Endothelial cell of umbilical vein (primary cell): Measurements from ENCODE around the gene FAS. TPM values are rescaled to one million over a fixed set of nuclear protein-coding genes. Genes with fewer than 3 reads are reported as not detected.

Source experiments
- BruUV-seq: library from RNA; stranded (reverse); fragments of 400-500 nt; replicated peaks from 2 replicates; lab custom pipeline; 2021; lab: Mats Ljungman, UMichigan
- CTCF ChIA-PET: fragments of 300-600, 350-600 bp; sonication (Branson Sonifier 250); formaldehyde crosslinking; loops from one replicate; lab custom pipeline; 2021; ENCODE audit warnings: antibody characterized with exemption, inconsistent platforms; lab: Charles Lee
- POLR2A ChIA-PET: fragments of 300-600, 350-600 bp; sonication (Branson Sonifier 250); formaldehyde crosslinking; loops from one replicate; lab custom pipeline; 2021; ENCODE audit warnings: antibody characterized with exemption, inconsistent platforms; lab: Charles Lee
- DNase-seq: peaks from one replicate; pipeline ENCODE4 v3.0.0-alpha.2; 2011; ENCODE audit warnings: low read depth, low spot score
- FAIRE-seq: peaks from 2 replicates; lab custom pipeline; 2011; peaks lifted over from hg19 to GRCh38; lab: Jason Lieb, UNC
- H2AFZ ChIP-seq: 2 replicates; pipeline ENCODE4 v1.6.0; 2012; ENCODE audit warnings: low read depth, low read length, control low read depth, inconsistent platforms
- H3K27ac ChIP-seq: 2 replicates; pipeline ENCODE4 v1.5.1; 2011; ENCODE audit warnings: low read depth, mild to moderate bottlenecking, control low read depth, low read length, moderate library complexity; ENCODE audit not compliant: insufficient read depth
- H3K27me3 ChIP-seq, 2 experiments: 2 replicates each; pipeline versions ENCODE4 v1.6.0 to v1.6.1; 2011; ENCODE audit warnings: low read length in 2 of 2, mixed read lengths in 1 of 2; ENCODE audit not compliant: control insufficient read depth in 2 of 2, insufficient read depth in 2 of 2
- H3K36me3 ChIP-seq, 2 experiments: 2 replicates in 1 of 2; 3 replicates in 1 of 2; pipeline ENCODE4 v1.5.1; 2011; ENCODE audit warnings: low read length in 2 of 2, mild to moderate bottlenecking in 1 of 2, moderate library complexity in 1 of 2; ENCODE audit not compliant: control insufficient read depth in 2 of 2, insufficient read depth in 2 of 2; ENCODE audit errors: extremely low read depth in 1 of 2
- H3K4me1 ChIP-seq: 3 replicates; pipeline ENCODE4 v1.5.1; 2011; ENCODE audit warnings: mild to moderate bottlenecking, low read length; ENCODE audit not compliant: control insufficient read depth, insufficient read depth; ENCODE audit errors: extremely low read depth
- H3K4me2 ChIP-seq: 2 replicates; pipeline ENCODE4 v1.6.1; 2011; ENCODE audit warnings: low read length, control low read depth, mixed read lengths; ENCODE audit not compliant: insufficient read depth
- H3K4me3 ChIP-seq, 3 experiments: fragments of 200-600 bp in 1 of 3; sonication (generic), shearing (Covaris generic) in 1 of 3; replicated peaks in 1 of 3; 2 replicates each; pipeline ENCODE4 v1.5.1; 2011 to 2016; ENCODE audit warnings: control low read depth in 3 of 3, low read length in 3 of 3, mild to moderate bottlenecking in 2 of 3, inconsistent platforms in 1 of 3, low read depth in 1 of 3, moderate library complexity in 1 of 3; ENCODE audit not compliant: insufficient read depth in 1 of 3
- H3K79me2 ChIP-seq: 2 replicates; pipeline ENCODE4 v1.6.0; 2012; ENCODE audit warnings: low read length, inconsistent platforms; ENCODE audit not compliant: control insufficient read depth, insufficient read depth
- H3K9ac ChIP-seq: replicated peaks from 2 replicates; pipeline ENCODE3; 2011; ENCODE audit warnings: low read length, control low read depth; ENCODE audit not compliant: insufficient read depth; ENCODE audit errors: extremely low read depth
- H3K9me1 ChIP-seq: replicated peaks from 3 replicates; pipeline ENCODE4 v1.6.0; 2011; ENCODE audit warnings: mild to moderate bottlenecking, low read length; ENCODE audit not compliant: control insufficient read depth, insufficient read depth; ENCODE audit errors: extremely low read depth
- H3K9me3 ChIP-seq: replicated peaks from 2 replicates; pipeline ENCODE4 v1.5.1; 2012; ENCODE audit warnings: low read length, inconsistent platforms; ENCODE audit not compliant: control insufficient read depth, insufficient read depth
- H4K20me1 ChIP-seq: replicated peaks from 2 replicates; pipeline ENCODE3; 2011; ENCODE audit warnings: mild to moderate bottlenecking, low read length; ENCODE audit not compliant: control insufficient read depth, insufficient read depth; ENCODE audit errors: extremely low read depth
- EZH2 ChIP-seq: IDR thresholded peaks from 2 replicates; pipeline ENCODE4 v1.6.1; 2012; ENCODE audit warnings: borderline replicate concordance, low read depth, mild to moderate bottlenecking, moderate library complexity, low read length, inconsistent platforms; ENCODE audit not compliant: severe bottlenecking
- GATA2 ChIP-seq: IDR thresholded peaks from 2 replicates; pipeline ENCODE4 v1.7.0; 2011; ENCODE audit warnings: low read depth, mild to moderate bottlenecking, moderate library complexity, mixed read lengths, low read length; ENCODE audit not compliant: insufficient read length, insufficient read depth
- JUN ChIP-seq: IDR thresholded peaks from 2 replicates; pipeline ENCODE4 v1.6.1; 2011; ENCODE audit warnings: borderline replicate concordance, low read depth; ENCODE audit not compliant: insufficient read length, insufficient read depth
- MAX ChIP-seq: IDR thresholded peaks from 2 replicates; pipeline ENCODE4 v1.6.1; 2011; ENCODE audit not compliant: insufficient read depth, insufficient read length
- MYC ChIP-seq: IDR thresholded peaks from one replicate; pipeline ENCODE4 v1.6.1; 2011; ENCODE audit warnings: mild to moderate bottlenecking, low read depth, low read length
- POLR2A ChIP-seq: IDR thresholded peaks from 2 replicates; pipeline ENCODE4 v1.6.1; 2012; ENCODE audit warnings: low read depth, mild to moderate bottlenecking, control low read depth, low read length
- dilution Hi-C: fragments of 300-500 bp; cut with MboI; formaldehyde crosslinking; loops from one replicate; pipeline ENCODE4 v1.15.0; 2019; ENCODE audit warnings: low sequenced_read_pairs; ENCODE audit not compliant: extremely low pct_ligation_motif_present
- intact Hi-C: fragments of 100-400 bp; cut with micrococcal nuclease; formaldehyde crosslinking; loops from one replicate; pipeline ENCODE4 v1.10.0; 2022
- polyA plus RNA-seq, 4 experiments: library from polyadenylated mRNA; depleted of rRNA in 3 of 4; stranded (reverse) in 3 of 4; unstranded in 1 of 4; fragments of >200 nt; gene quantifications; 2 replicates each; pipeline versions ENCODE4 v1.2.1 to v1.2.3, GENCODE V29; 2011 to 2012; ENCODE audit warnings: missing spikeins in 1 of 4
- total RNA-seq: library from RNA; stranded (reverse); gene quantifications from 2 replicates; pipeline ENCODE4 v1.2.3, GENCODE V29; 2021
- TF ChIP-seq, protein P1 (sequence below), 2 donors: IDR thresholded peaks; 1 replicate in 1 of 2; 2 replicates in 1 of 2; pipeline ENCODE4 v1.5.1; 2011; ENCODE audit warnings: low read length in 2 of 2, mild to moderate bottlenecking in 2 of 2, moderate library complexity in 2 of 2, control low read depth in 1 of 2, inconsistent platforms in 1 of 2, low read depth in 1 of 2; ENCODE audit not compliant: insufficient read depth in 1 of 2; ENCODE audit errors: extremely low read depth in 1 of 2

Gene FAS
- total and polyA plus RNA-seq, 2 donors (not counting 3 experiments of a cell fraction or from before 2014, with no cell fraction given) = 2.0 to 6.1 TPM

DNA sequence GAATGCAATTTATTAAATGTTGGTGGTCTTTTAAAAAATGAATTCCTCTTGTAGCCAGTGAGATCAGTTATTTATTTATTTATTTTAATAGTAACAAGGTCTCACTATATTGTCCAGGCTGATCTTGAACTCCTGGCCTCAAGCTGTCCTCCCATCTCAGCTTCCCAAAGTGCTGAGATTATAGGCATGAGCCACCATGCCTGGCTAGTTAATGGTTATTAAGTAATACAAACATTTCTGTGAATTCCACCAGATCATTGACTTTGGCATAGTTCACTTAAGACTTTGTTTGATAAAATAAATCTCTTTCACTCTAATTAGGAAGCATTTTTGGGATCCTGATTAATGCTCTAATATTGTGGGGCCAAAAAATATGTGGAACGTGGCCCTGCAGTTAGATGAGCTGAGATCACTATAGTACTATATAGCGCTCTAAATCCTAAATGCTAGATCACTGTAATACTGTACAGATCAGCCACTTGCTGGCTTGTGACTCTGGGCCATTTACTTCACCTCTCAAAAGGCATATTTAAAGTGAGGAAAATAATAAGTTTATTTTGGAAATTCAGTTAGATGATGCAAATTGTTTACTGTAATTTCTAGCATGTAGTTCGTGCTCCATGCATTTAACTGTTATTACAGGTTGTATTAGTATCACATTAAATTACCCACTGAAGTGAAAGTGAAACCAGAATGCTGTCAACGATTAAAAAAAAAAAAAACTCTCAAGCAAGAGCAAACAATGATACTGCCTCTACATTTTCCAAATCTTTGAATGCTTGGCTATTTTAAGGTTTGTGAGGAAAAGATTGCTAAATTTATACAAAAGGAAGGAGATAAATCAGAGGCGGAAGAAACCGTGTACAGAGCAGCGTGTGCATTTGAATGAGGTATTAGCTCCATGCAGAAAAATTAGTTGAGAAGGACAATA is 15.9 kb upstream of the FAS start:
- Histone ChIP-seq H2AFZ (peak overlapping the region; percentile 95), H3K27me3 (peaks cover 0 to 4% of the 10 kb centered on the region in 2 experiments), H3K79me2 (no peaks in the 10 kb centered on the region), H3K4me3 (peak overlapping the region; percentile 30 to 96 (median 95)), H3K9me3 (no peaks in the 10 kb centered on the region), H3K9me1 (no peaks in the 10 kb centered on the region), H4K20me1 (no peaks in the 10 kb centered on the region), H3K36me3 (no peaks in the 10 kb centered on the region), H3K27ac (peak overlapping the region; percentile 41), H3K4me1 (peaks cover 8% of the 10 kb centered on the region), H3K4me2 (peak overlapping the region; percentile 98), H3K9ac (peak overlapping the region; percentile 61)
- FAIRE-seq (no peak), DNase-seq (peak; percentile 67)
- intact Hi-C loops = no loop called here
- CTCF ChIA-PET = interaction anchor here (0.7 to 2.8 kb wide), 3 partner anchors 12 to 243 kb away, joined by 3 to 18 read pairs (median 3); no protein-coding TSS in a partner anchor
- TF ChIP-seq MAX (no peak), JUN (no peak), MYC (no peak), EZH2 (no peak), POLR2A (no peak)
- no TSS peak for BruUV-seq
- dilution Hi-C loops = loop anchor here (25.0 kb wide), 1 partner anchor 238 kb away; the partner anchor contains the start of gene CH25H
- POLR2A ChIA-PET = no interaction called here

DNA sequence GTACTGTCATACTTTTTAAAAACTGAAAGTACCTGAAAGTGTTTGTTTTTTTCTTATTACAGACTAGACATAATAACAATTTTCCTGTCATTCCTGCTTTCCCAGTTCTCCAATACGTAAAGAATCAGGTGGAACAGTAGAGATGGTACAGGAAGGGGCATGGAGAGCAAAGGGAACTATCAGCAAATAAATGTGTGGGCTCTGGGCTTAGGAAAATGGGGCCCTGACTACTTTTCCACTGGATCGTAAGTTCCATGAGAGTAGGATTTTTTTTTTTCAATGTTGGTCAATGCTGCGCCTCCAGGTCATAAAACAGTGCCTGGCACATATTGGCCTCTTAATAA is 15.2 kb upstream of the FAS start:
- H2AFZ ChIP-seq = peak overlapping the region; percentile 95
- FAIRE-seq = no peak
- H3K27me3 ChIP-seq = peaks cover 0 to 1% of the 10 kb centered on the region in 2 experiments
- H3K9me3 ChIP-seq = no peaks in the 10 kb centered on the region
- H3K9ac ChIP-seq = peak overlapping the region; percentile 61
- DNase-seq = no peak
- H3K27ac ChIP-seq = peak overlapping the region; percentile 41
- H3K4me2 ChIP-seq = peak overlapping the region; percentile 98
- no peaks in the 10 kb centered on the region for H3K9me1 ChIP-seq
- no peaks in the 10 kb centered on the region for H4K20me1 ChIP-seq
- BruUV-seq = no TSS peak
- peaks cover 8% of the 10 kb centered on the region for H3K4me1 ChIP-seq
- dilution Hi-C loops (loop anchor here (25.0 kb wide), 1 partner anchor 237 kb away; the partner anchor contains the start of gene CH25H), intact Hi-C loops (no loop called here)
- H3K36me3 ChIP-seq = no peaks in the 10 kb centered on the region
- H3K4me3 ChIP-seq = peak overlapping the region; percentile 30 to 96 (median 95)
- CTCF ChIA-PET = interaction anchor here (0.7 to 2.8 kb wide), 3 partner anchors 12 to 242 kb away, joined by 3 to 18 read pairs (median 3); no protein-coding TSS in a partner anchor
- TF ChIP-seq, protein P1, sequence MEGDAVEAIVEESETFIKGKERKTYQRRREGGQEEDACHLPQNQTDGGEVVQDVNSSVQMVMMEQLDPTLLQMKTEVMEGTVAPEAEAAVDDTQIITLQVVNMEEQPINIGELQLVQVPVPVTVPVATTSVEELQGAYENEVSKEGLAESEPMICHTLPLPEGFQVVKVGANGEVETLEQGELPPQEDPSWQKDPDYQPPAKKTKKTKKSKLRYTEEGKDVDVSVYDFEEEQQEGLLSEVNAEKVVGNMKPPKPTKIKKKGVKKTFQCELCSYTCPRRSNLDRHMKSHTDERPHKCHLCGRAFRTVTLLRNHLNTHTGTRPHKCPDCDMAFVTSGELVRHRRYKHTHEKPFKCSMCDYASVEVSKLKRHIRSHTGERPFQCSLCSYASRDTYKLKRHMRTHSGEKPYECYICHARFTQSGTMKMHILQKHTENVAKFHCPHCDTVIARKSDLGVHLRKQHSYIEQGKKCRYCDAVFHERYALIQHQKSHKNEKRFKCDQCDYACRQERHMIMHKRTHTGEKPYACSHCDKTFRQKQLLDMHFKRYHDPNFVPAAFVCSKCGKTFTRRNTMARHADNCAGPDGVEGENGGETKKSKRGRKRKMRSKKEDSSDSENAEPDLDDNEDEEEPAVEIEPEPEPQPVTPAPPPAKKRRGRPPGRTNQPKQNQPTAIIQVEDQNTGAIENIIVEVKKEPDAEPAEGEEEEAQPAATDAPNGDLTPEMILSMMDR (IDR thresholded peaks at IDR 0.05; ENCODE audit: extremely low read depth in 1 of 2, insufficient read depth in 1 of 2, low read depth in 1 of 2, low read length in 2 of 2) = no peak
- TF ChIP-seq MYC = no peak
- TF ChIP-seq MAX = no peak
- TF ChIP-seq GATA2 = no peak
- POLR2A ChIA-PET = no interaction called here
- no peaks in the 10 kb centered on the region for H3K79me2 ChIP-seq
